H7 (cell line): ENCODE data around the gene GPR156. TPM values are rescaled to one million over a fixed set of nuclear protein-coding genes. Genes with fewer than 3 reads are reported as not detected.

ENCODE experiments used
- DNase-seq: peaks from one replicate; pipeline ENCODE4 v3.0.0; 2012
- H3K27me3 ChIP-seq: 2 replicates; pipeline ENCODE4 v1.6.0; 2011; ENCODE audit warnings: mild to moderate bottlenecking, low read length; ENCODE audit not compliant: control insufficient read depth, insufficient read depth
- H3K36me3 ChIP-seq: replicated peaks from 2 replicates; pipeline ENCODE4 v1.5.1; 2011; ENCODE audit warnings: low read length; ENCODE audit not compliant: control insufficient read depth, insufficient read depth
- H3K4me3 ChIP-seq: 2 replicates; pipeline ENCODE4 v1.5.1; 2011; ENCODE audit warnings: low read depth, mild to moderate bottlenecking, control low read depth, low read length, moderate library complexity; ENCODE audit not compliant: insufficient read depth
- total RNA-seq: library from RNA; depleted of rRNA; stranded (reverse); fragments of >200 nt; shearing (Covaris generic); gene quantifications from 2 replicates; pipeline ENCODE4 v1.2.3, GENCODE V29; 2014

Gene GPR156
- total RNA-seq, 1 experiment from 2014 or later, result 0.55 TPM

DNA sequence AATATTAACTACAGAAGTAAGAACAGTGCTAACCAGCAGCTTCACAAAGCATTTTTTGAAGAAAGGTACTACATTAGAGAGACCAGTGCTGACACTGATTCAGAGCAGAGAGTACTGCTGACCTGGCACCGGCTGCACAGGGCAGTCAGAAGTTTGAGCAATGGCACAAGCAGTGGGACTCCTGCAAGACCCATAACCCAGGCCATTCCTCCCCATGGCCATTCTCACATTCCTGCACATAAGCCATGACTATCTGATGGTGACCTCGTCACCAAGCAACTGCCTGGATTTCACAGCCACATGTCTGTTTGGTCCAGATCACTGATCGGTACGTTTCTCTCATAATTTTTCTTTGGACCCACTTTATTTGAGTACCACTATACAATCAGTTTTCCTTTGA, 88.7 kb downstream of the GPR156 start:
- no peaks in the 10 kb centered on the region; the same call in 1 of the 2 replicates for H3K27me3 ChIP-seq
- no peaks in the 10 kb centered on the region for H3K36me3 ChIP-seq
- H3K4me3 ChIP-seq, result no peak overlapping the region
- DNase-seq, result no peak

DNA sequence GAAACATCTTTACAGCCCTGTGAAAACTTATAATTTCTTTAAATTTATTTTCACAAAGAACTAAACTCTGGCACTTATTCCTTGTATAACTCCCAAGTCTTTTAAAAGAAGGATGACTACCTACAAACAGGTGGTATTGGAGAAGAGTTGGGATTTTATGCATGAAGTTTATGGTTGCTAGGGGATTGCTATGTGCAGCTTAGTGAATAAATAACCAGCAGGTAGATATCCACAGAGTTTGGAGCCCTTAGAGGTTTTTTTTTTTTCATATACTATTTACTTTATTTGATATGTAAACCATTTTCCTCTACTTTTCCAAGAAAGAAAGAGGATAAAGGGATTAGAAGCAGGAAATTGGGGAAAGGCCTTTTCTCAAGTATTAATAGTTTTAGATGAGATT, 91.5 kb downstream of the GPR156 start:
- no peak for DNase-seq
- Histone ChIP-seq H3K27me3 (no peaks in the 10 kb centered on the region), H3K4me3 (no peak overlapping the region), H3K36me3 (no peaks in the 10 kb centered on the region)

DNA sequence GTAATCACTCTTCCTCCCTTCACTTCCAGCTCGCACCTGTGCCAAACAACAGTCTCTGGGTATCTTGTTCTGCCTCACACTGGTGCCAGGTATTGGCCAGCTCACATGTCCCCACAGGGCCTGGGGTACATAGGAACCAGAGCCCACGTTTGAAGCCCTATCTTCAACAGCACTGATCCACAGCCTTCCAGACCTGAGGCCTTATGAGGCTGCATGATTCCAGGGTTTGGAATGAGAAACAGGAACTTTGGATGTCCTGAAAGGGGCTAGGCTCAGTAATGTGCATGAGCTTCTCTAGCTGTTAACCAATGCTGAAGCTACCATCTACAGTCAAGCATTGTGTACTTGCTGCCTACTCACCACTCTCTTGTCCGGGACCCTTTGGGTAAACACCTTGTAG, 92.4 kb downstream of the GPR156 start:
- no peaks in the 10 kb centered on the region for H3K36me3 ChIP-seq
- no peaks in the 10 kb centered on the region for H3K27me3 ChIP-seq
- no peak overlapping the region for H3K4me3 ChIP-seq
- no peak for DNase-seq

DNA sequence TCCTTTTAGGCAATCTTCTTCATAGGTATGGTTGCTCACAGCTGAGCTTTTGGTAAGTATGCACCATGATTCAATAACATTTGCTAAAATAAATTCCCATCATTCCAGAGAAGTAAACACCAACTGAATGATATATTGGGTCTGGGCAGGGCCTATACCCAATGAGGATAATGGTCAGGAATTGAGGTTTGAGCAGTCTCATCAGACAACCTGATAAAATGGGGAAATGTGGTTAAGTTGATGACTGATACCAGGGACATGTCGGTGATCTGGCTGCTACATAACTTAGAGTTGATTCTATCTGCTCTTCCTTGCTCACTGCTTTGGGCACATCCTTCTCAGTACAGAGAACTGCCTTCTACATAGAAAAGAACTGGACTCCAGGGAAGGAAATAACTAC, 92.9 kb downstream of the GPR156 start:
- H3K4me3 ChIP-seq, result no peak overlapping the region
- H3K36me3 ChIP-seq, result no peaks in the 10 kb centered on the region
- no peaks in the 10 kb centered on the region for H3K27me3 ChIP-seq
- no peak for DNase-seq

DNA sequence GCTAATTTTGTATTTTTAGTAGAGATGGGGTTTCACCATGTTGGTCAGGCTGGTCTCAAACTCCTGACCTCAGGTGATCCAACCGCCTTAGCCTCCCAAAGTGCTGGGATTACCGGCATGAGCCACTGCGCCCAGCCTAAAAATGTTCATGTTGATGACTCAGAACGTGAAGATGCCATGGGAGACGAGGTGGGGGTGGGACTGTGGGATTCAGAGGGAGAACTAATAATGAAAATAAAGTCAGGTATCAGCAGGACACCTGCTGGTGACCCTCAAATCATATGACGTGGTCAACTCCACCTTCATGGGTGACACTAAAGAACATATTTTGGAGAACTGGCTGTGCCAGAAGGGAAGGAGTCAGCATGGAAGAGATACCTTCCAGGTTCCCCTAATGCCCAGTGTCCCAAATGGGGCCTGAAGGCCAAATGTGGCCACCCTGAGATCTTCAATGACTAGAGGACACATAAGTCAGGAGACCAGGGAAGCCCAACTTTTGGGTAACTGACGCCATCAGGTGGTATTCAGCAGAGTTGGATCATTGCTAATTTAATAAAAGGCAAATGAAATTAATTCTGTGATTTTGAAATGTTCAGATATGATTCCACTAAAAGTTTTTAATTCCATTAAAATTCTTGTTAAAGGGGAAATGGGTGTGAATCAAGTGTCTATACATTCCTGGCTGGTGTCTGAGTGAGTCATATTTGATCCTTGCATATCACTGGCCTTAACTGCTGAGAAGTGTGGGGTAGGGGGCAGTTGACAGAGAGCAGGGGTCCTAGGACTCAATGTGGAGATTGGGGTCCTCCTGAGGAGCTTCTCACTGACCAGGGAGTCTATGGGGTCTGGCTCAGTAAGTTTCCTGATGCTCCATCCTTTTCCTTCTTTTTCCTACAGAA, 102.2 kb downstream of the GPR156 start:
- H3K36me3 ChIP-seq, result no peaks in the 10 kb centered on the region
- no peak for DNase-seq

DNA sequence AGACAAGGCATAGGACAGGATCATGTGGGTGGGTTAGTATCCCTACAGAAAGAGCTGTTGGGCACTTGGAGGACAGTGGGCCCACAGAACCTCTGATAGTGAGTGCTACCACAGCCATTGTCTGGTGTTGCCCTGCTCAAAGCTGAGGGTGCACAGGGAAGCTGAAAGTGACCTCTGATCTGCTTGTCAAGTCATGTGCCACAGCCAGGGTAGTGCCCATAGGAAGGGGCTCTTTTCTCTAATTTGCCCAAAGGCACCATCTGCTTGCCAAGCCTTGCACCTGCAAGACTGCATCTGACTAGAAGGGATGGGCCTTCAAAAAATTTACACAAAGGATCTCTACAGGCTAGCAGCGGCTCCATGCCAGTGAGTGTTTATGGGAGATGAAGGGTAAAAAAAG, 103.4 kb downstream of the GPR156 start:
- Histone ChIP-seq H3K27me3 (no peaks in the 10 kb centered on the region; the same call in 1 of the 2 replicates), H3K36me3 (no peaks in the 10 kb centered on the region), H3K4me3 (no peak overlapping the region)
- no peak for DNase-seq

More for the DNA sequence above, 102.2 kb downstream of the GPR156 start:
- Histone ChIP-seq H3K27me3 (no peaks in the 10 kb centered on the region; the same call in 1 of the 2 replicates), H3K4me3 (no peak overlapping the region)

DNA sequence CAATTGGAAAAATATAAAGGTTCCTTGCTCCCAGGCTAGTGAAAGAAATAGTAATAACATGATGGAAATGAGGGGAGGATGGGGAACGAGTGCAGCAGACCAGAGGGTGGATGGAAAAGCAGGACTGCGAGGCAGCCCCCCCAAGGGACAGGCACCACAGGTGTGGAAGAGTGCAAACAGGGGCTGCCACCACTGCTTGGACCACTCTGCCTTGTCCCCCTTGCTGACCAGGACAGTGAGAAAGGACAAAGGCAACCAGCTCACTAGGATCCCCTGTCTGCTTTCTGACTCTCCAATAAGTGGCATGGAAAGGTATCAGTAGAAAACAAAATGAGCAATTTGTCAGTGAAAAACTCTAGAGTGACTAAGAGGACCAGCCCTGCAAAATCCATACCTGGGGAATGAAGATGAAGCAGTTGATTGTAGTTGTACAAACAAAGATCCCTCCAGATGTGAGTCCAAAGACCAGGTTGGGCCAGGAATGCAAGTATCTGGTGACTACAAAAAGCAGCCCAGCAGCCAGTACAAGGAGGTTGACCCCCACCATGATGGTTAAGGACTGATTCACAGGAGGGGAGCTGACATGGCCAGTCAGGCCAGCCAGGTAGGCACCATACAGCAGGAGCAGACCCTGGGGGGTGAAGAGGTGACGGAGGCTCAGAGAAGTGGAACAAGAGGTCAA, 104.2 kb downstream of the GPR156 start:
- no peaks in the 10 kb centered on the region; the same call in 1 of the 2 replicates for H3K27me3 ChIP-seq
- H3K4me3 ChIP-seq, result no peak overlapping the region
- no peaks in the 10 kb centered on the region for H3K36me3 ChIP-seq
- no peak for DNase-seq

DNA sequence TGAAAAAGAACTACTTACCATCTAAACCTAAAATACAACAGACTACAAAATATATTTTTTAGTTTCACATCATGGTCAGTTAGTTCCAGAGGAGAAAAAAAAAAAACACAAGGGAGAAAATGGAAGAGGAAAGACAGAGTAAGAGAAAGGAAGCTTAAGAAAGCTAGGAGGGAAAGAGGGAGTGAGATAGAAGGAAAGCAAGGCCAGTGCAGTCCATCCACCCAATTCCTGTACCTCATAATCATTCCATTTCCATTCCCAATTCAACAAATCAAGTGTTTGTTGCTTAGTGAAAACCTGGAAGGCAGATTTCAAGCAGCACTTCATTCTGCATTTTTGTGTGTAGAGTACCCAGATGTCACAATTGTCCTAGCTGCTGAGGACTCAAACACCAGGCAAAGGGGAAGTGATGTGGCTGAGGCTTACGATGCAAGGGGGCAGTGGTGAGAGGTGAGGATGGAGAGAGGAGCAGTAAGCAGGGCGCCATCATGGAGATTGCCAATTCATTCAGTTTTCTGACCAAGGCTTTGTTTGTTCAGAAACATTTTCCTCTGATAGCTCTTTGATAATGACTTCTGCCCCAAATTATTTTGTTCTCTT, 107.2 kb downstream of the GPR156 start:
- Histone ChIP-seq H3K27me3 (no peaks in the 10 kb centered on the region; the same call in 1 of the 2 replicates), H3K36me3 (no peaks in the 10 kb centered on the region), H3K4me3 (no peak overlapping the region)
- DNase-seq, result peak; percentile 56

DNA sequence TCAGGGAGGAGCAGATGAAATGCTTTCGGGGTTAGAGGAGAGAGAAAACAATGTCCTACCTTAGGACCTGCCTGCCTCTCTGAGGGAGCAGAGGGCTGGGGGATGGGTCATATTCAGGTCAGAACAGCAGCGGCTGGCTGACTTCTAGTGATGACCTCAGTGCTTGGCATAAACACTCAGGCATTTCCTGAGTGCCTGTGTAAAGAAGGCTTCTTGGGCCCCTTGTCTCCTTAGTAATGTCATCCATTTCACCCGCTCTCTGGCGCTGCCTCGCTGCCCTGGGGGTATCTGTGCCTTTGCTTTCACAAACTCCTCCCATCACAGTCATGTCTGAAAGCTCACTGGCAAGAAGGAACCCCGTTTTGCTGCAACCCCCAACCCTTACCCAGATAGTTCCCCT, 107.9 kb downstream of the GPR156 start:
- peak; percentile 43 for DNase-seq
- Histone ChIP-seq H3K27me3 (no peaks in the 10 kb centered on the region; the same call in 1 of the 2 replicates), H3K4me3 (no peak overlapping the region), H3K36me3 (no peaks in the 10 kb centered on the region)

DNA sequence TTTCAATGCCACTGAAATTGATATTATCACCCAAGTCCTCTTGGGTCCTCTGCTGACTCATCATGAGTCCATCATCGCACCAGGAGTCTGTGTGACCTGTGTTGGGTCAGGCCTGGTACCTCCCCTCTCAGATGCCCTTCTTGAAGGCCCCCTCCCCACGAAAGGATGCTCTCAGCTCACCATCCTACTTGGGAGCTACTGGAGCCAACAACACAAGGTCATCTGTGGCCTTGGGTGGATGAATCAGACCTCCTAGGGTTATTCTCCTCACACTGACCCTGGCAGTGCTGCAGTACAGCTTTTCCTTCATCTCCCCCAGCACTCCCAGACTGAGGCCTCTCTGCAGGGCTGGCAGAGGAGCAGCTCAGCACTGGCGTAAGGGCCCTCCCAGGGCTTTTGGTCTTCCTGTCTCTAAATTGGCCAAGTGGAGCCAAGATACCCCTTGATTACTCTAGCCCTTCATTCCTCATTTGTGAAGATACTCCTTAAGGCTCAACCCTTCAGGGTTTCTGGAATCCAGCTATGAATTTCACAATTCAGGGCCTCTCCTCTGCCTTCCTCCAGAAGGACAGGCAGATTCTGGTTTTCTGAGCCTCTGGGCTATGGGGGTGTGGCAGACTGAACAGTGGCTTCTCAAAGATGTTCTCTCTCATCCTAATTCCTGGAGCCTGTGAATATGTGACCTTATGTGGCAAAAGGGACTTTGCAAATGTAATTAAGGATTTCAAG, 110.0 kb downstream of the GPR156 start:
- DNase-seq, result no peak
- Histone ChIP-seq H3K27me3 (no peaks in the 10 kb centered on the region), H3K4me3 (no peak overlapping the region), H3K36me3 (no peaks in the 10 kb centered on the region)

DNA sequence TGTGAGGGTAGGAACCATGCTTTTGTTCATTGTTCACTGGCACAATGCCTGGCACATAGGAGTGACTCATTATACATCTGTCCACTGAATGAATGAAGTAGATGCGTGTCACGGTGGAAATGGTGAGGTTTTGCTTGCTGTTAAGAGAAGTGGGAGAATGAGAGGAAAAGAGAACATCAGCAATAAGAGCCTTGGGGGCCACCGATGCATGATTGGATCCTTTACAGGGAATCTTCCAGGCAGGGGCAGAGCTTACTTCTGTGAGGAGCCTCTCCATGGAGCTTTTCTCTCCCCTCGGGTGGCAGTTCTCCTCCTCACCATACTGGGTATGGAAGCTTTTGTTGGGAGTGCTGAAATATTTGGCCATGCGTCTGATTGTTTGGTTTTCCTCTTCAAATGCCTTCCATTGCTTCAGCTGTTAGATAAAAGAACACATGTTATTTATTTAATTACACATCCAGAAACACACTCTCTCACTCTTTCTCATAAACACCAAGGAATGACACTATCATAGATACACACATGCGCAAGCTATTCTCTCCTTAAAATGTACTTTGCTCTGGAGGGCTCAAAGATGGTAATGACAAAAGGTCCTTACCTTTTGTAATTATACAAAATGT, 111.9 kb downstream of the GPR156 start:
- Histone ChIP-seq H3K36me3 (no peaks in the 10 kb centered on the region), H3K4me3 (no peak overlapping the region), H3K27me3 (no peaks in the 10 kb centered on the region)
- DNase-seq, result no peak

DNA sequence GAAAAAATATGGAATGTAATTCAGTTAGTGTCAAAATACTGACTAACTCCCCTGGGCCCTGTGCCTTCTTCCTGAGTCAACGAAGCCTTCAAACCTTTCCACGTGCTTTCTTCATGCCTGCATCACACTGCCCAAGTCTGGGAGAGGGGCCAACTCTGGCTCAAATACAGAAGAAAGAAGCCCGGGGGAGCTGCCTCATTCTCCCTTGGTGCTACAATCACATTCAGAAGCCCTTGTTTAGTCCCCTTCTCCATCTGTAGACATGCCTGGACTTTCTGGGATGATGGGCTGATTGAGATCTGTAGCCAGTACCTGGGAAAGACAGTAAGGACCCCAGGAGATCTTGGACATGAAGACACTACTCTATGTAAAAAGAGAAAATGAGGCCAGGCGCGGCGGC, 113.0 kb downstream of the GPR156 start:
- Histone ChIP-seq H3K4me3 (no peak overlapping the region), H3K27me3 (no peaks in the 10 kb centered on the region), H3K36me3 (no peaks in the 10 kb centered on the region)
- DNase-seq, result no peak

DNA sequence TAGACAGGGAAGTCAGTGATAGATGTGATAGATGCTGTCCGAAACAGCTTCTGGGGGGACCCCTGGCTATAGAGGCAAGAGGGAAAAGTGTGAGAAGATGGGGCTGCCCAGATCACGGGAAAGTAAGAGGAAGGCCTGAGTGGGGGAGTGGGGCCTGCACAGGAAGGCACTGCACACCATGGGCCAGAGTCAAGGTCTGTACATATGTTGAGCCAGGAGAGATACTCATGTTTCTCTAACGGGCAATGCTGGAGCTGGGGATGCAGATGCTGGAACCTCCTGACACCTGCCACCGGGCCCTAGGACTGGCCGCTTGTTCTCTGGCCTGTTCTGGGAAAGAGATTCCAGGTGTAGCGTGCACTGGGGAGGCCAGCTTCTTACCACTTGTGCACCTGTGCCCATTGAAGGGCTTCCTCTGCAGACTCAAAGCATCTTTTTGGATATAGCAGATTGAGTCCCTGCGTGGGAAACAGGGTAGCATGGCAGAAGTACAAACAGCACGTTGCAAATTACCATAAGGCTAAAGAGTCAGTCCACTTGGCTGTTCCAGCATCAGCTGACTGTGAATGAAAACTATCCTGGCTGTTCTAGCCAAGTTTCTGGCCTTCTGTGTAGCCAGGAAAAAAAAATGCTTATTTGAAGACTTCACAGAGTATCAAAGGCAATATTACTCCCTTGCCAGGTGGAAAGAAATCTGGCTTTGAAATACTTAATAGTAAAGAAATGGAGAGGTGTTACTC, 113.7 kb downstream of the GPR156 start:
- no peak for DNase-seq
- no peaks in the 10 kb centered on the region for H3K27me3 ChIP-seq
- no peaks in the 10 kb centered on the region for H3K36me3 ChIP-seq
- H3K4me3 ChIP-seq, result no peak overlapping the region
